Esophagus (tissue), 2 donors: ENCODE measurements around the gene PTGER4. TPM values are rescaled to one million over a fixed set of nuclear protein-coding genes. Genes with fewer than 3 reads are reported as not detected.
A peak's percentile ranks its signal among the peaks of the same experiment; 100 is the strongest.

Source experiments
- H3K27ac ChIP-seq, 2 donors: one replicate each; pipeline ENCODE4 v1.5.1; 2013; ENCODE audit warnings: low read depth in 2 of 2, mild to moderate bottlenecking in 2 of 2, inconsistent platforms in 1 of 2, low read length in 1 of 2, moderate library complexity in 1 of 2
- H3K27me3 ChIP-seq, 2 donors: one replicate each; pipeline ENCODE4 v1.6.1; 2013; ENCODE audit warnings: low read length in 2 of 2, control low read depth in 1 of 2, mild to moderate bottlenecking in 1 of 2; ENCODE audit not compliant: insufficient read depth in 2 of 2, control insufficient read depth in 1 of 2
- H3K36me3 ChIP-seq, 2 donors: one replicate each; pipeline ENCODE4 v1.6.1; 2013; ENCODE audit warnings: low read length in 1 of 2; ENCODE audit not compliant: control insufficient read depth in 2 of 2, insufficient read depth in 2 of 2
- H3K4me1 ChIP-seq, 2 donors: one replicate each; pipeline ENCODE4 v1.6.1; 2013; ENCODE audit warnings: low read length in 1 of 2; ENCODE audit not compliant: control insufficient read depth in 2 of 2, insufficient read depth in 2 of 2
- H3K4me3 ChIP-seq, 2 donors: one replicate each; pipeline ENCODE4 v1.5.1; 2013; ENCODE audit warnings: low read length in 2 of 2, mild to moderate bottlenecking in 2 of 2, low read depth in 1 of 2, moderate library complexity in 1 of 2
- H3K9me3 ChIP-seq, 2 donors: one replicate each; pipeline ENCODE4 v1.6.1; 2013; ENCODE audit warnings: mild to moderate bottlenecking in 2 of 2, low read depth in 1 of 2, low read length in 1 of 2, moderate library complexity in 1 of 2; ENCODE audit not compliant: control insufficient read depth in 2 of 2, insufficient read depth in 1 of 2
- WGBS, 2 donors: extraction: QIAGEN DNeasy Blood & Tissue Kit; methylation state at CpG; one replicate each; pipeline ENCODE4 v1.1.7; 2013; 5-methylcytosine and 5-hydroxymethylcytosine counted together
- polyA plus RNA-seq, 2 donors: library from polyadenylated mRNA; stranded (reverse); fragments of 200-250 nt; gene quantifications; one replicate each; pipeline ENCODE4 v1.2.3, GENCODE V29; 2013
- donor health status: healthy with polysubstance abuse.
- donor health status: Bipolar disorder and iron deficiency.

The PTGER4 gene
- polyA plus RNA-seq, 2 donors = 1.2 to 1.4 TPM

DNA sequence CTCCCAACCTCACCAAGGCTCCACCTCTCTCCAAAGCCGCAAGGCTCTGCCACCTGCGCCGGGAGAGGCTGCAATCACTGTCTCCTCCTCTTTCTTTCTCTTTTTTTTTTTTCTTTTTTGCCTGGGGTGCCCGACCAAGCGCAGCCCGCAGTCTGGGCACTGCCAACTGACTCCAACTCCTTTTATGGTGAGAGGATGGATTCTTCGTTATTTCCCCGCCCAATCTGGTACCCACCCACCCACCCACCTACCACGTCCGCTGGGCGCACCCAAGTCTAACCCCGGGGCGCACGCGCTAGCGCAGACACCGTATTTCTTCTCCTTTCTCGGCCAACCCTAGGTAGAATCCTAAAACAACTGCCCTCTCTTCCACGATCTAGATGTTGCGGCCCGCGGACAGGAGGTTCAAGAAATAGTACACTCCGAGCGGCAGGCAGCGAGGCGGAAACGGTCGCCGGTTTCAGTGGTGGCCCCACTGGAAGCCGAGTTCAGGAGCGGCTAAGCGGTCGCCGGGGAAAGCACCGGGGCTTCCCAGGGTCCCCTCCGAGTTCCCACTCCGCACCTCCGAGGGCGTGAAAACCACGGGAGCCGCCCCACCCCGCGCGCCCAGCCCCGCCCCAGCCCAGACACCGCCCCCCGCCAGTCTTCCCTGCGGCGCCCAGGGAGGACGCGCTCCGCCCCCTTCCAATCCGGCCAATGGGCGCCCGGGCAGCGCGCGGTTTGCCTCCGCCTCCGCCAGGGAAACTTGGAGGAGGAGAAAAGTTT lies 385 bp upstream of the PTGER4 start:
- Histone ChIP-seq H3K9me3 (no peaks in the 10 kb centered on the region), H3K4me1 (peaks cover 4 to 14% of the 10 kb centered on the region in 2 donors), H3K4me3 (peak overlapping the region; percentile 63 to 74), H3K36me3 (no peaks in the 10 kb centered on the region), H3K27me3 (peaks cover 0 to 3% of the 10 kb centered on the region in 2 donors), H3K27ac (peak overlapping the region; percentile 98)
- 0 to 1% methylated on average over 60 of the region's 60 CpGs for WGBS, 2 donors

DNA sequence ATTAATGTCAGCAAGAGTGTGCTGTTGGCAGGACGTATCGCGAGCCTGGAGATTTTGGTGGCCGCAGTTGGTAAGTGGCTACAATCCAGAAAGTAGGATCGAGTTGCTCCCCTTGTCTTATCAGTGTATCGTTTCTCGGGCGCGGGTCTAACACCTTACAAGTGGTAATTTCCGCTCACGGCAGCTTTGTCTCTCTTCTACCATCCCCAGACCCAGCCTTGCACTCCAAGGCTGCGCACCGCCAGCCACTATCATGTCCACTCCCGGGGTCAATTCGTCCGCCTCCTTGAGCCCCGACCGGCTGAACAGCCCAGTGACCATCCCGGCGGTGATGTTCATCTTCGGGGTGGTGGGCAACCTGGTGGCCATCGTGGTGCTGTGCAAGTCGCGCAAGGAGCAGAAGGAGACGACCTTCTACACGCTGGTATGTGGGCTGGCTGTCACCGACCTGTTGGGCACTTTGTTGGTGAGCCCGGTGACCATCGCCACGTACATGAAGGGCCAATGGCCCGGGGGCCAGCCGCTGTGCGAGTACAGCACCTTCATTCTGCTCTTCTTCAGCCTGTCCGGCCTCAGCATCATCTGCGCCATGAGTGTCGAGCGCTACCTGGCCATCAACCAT lies 1.1 kb downstream of the PTGER4 start:
- Histone ChIP-seq H3K9me3 (no peaks in the 10 kb centered on the region), H3K4me3 (peak overlapping the region; percentile 63 to 74), H3K4me1 (peaks cover 4 to 12% of the 10 kb centered on the region in 2 donors), H3K36me3 (no peaks in the 10 kb centered on the region), H3K27ac (peak overlapping the region; percentile 47 to 87), H3K27me3 (peaks cover 0 to 3% of the 10 kb centered on the region in 2 donors)
- WGBS, 2 donors = 2 to 3% methylated on average over 37 of the region's 37 CpGs

DNA sequence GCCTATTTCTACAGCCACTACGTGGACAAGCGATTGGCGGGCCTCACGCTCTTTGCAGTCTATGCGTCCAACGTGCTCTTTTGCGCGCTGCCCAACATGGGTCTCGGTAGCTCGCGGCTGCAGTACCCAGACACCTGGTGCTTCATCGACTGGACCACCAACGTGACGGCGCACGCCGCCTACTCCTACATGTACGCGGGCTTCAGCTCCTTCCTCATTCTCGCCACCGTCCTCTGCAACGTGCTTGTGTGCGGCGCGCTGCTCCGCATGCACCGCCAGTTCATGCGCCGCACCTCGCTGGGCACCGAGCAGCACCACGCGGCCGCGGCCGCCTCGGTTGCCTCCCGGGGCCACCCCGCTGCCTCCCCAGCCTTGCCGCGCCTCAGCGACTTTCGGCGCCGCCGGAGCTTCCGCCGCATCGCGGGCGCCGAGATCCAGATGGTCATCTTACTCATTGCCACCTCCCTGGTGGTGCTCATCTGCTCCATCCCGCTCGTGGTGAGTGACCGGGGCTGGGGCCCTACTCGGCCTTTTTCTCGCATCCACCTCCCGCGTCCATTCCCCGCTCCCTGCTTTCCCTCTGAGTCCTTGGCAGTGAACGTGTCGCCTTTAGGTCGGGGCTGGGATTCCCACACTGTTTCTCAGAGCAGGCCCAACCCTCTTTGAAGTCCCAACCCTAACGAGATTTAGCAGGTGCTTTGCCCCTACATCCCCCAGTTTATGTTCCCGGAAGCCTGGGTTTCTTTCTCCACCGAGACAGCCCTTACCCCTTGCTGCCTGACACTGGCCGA lies 1.8 kb downstream of the PTGER4 start:
- Histone ChIP-seq H3K4me1 (peaks cover 4 to 12% of the 10 kb centered on the region in 2 donors), H3K27me3 (peaks cover 0 to 3% of the 10 kb centered on the region in 2 donors), H3K4me3 (peak overlapping the region; percentile 63 to 74), H3K27ac (peak overlapping the region; percentile 47 to 67), H3K36me3 (no peaks in the 10 kb centered on the region), H3K9me3 (no peaks in the 10 kb centered on the region)
- 6 to 7% methylated on average over 67 of the region's 67 CpGs for WGBS, 2 donors

DNA sequence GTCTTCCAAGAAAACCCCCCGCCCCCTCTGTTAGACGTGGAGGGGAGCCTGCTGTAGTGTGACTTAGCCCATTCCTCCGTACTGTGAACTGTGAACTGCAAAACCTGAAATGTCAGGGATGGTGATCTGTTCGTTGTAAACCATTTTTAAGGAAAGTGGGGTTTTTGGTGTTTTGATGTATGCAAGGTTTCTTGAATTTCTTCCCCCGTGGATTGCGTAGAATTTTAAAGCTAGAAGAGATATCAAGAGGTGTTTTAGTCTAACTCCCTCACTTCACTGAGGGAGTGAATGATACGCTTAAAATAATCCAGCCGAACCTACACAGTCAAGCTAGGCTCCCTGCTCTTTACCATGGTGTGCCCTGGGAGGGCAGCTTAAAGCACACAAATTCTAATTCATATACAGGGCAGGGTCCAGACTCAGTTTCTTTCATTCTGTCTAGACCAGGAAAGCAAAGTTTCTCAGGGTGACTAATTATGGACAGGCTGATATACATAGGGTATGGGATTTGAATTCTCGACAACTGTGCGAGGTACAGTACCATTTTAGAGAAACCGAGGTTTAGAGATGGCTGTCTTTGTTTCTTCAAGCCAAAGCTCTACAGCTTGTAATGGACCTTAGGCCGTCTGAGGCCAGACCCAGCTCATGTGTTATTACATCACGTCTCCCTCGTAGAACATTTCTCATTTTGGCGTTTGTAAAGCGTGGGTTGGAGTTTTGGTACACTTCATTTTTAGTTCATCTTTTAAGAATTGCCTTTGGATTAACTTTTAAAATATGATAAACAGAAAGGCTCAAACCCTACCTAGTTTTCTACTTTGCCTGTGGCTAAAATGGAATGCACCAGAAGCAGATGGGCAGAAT lies 2.7 kb downstream of the PTGER4 start:
- 35 to 58% methylated on average over 16 of the region's 16 CpGs for whole genome bisulfite sequencing, 2 donors
- Histone ChIP-seq H3K27ac (peak overlapping the region; percentile 23 to 67), H3K9me3 (no peaks in the 10 kb centered on the region), H3K36me3 (no peaks in the 10 kb centered on the region), H3K4me1 (peaks cover 4 to 12% of the 10 kb centered on the region in 2 donors), H3K27me3 (peaks cover 0 to 3% of the 10 kb centered on the region in 2 donors), H3K4me3 (peak overlapping the region; percentile 63 to 74)

DNA sequence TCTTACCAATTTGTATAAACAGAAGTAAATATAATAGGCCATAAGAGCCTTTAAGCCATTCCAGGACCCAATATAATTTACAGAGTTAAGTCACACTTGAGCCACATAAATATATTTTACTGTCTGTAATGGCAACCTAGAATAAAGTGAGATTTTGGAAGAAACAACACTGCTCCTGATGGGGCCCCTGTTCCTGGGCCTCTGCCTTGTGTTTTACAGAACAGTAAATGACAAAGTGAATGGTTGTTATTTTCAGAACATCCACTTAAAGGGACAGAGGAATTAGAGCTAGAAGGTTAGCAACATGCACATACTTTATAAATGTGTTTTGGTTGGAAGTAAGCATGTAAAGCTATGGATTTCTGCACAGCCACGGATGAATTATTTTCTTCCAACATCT lies 3.6 kb downstream of the PTGER4 start:
- Histone ChIP-seq H3K36me3 (no peaks in the 10 kb centered on the region), H3K27me3 (peaks cover 0 to 3% of the 10 kb centered on the region in 2 donors), H3K9me3 (no peaks in the 10 kb centered on the region), H3K27ac (no peak overlapping the region), H3K4me1 (peaks cover 4 to 12% of the 10 kb centered on the region in 2 donors), H3K4me3 (peak overlapping the region in 1 of 2 donors; percentile 63)
- WGBS, 2 donors = 37 to 41% methylated on average over 1 of the region's 1 CpG

DNA sequence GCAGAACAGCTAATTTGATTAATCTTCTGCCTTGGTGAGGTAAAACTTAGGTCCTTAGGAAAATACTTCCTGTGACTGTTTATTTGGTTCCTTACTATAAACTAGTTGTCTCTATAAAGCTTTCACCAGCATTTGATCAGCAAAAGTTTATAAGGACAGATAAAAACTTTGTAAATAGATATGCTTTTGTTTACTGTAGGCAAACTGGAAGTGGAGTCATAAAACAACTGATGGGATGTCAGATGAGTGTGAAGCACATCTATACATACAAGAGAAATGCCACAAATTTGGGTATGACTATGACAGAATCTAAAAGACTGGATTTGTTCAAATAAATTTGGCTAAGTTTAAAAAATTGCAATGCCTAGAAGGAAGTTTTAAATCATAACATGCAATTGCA lies 5.5 kb downstream of the PTGER4 start:
- Histone ChIP-seq H3K27me3 (peaks cover 0 to 3% of the 10 kb centered on the region in 2 donors), H3K9me3 (no peaks in the 10 kb centered on the region), H3K4me1 (peaks cover 4 to 12% of the 10 kb centered on the region in 2 donors), H3K27ac (no peak overlapping the region), H3K4me3 (peak overlapping the region in 1 of 2 donors; percentile 4), H3K36me3 (no peaks in the 10 kb centered on the region)

DNA sequence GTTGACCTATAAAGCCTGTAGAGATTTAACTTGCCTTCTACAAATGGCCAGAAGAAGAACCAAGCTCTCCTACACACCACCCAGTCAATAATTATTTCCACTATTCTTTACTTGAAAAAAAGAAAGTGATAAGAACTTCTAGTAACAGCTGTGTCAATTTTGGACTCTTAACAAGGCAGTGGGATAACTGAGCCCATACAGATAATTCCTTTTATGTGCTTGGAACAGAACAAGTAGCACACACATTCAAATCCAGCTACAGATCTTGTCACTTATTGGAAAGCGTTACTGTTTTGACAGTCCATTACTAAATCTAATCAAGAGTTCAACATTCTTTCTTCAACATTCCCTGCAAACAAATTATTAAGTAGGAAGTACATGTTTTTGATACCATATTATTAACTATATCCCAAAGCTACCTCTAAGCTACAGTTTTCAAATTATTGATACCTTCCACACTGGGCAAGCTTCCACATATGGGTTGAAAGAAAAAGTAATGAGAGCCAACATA lies 6.3 kb downstream of the PTGER4 start:
- Histone ChIP-seq H3K4me3 (no peak overlapping the region), H3K36me3 (no peaks in the 10 kb centered on the region), H3K4me1 (peaks cover 1 to 8% of the 10 kb centered on the region in 2 donors), H3K9me3 (no peaks in the 10 kb centered on the region), H3K27ac (no peak overlapping the region), H3K27me3 (peaks cover 0 to 3% of the 10 kb centered on the region in 2 donors)
- WGBS, 2 donors = 50 to 64% methylated on average over 1 of the region's 1 CpG

DNA sequence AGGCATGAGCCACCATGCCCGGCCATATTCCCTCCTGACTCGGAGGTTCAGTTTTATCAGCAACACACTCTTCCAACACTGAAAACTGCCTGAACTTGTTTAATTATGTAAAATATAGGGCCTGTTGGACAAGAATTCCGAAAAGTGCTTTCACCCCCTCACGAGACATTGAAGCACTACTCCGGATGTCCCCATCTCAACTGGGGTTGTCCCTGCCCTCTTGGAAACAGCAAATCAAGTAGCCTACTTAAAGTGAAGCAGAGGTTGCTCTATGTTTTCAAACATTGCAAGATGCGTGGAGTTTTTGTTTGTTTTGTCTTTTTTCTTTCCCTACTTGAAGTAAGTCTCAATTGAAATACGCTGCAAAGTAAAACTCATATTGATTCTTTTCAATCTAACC lies 7.6 kb downstream of the PTGER4 start:
- no peaks in the 10 kb centered on the region for H3K4me1 ChIP-seq
- peaks cover 0 to 4% of the 10 kb centered on the region in 2 donors for H3K36me3 ChIP-seq
- no peaks in the 10 kb centered on the region for H3K9me3 ChIP-seq
- H3K27ac ChIP-seq = peak overlapping the region in 1 of 2 donors; percentile 9
- WGBS, 2 donors = 40 to 49% methylated on average over 7 of the region's 7 CpGs
- H3K4me3 ChIP-seq = no peak overlapping the region
- no peaks in the 10 kb centered on the region for H3K27me3 ChIP-seq
